K562 (cell line): Measurements from ENCODE around the gene ACBD6. TPM values are rescaled to one million over a fixed set of nuclear protein-coding genes. Genes with fewer than 3 reads are reported as not detected.

Source experiments
- ATAC-seq: fragments of 200-7000 bp; cut with Tn5 transposase; 3 replicates; pipeline ENCODE4 v1.9.1; 2020; ENCODE audit warnings: moderate library complexity
- BruUV-seq: library from RNA; stranded (reverse); fragments of 400-500 nt; replicated peaks from 2 replicates; lab custom pipeline; 2021; lab: Mats Ljungman, UMichigan
- CTCF ChIA-PET: fragments of 300-600 bp; formaldehyde crosslinking; extraction: SDS; loops from one replicate; lab custom pipeline; 2021; ENCODE audit warnings: low intra/inter-chr PET ratio; lab: Yijun Ruan, JAX
- POLR2A ChIA-PET: fragments of 300-600, 350-650 bp; sonication (Branson Sonifier 250); formaldehyde crosslinking; extraction: SDS; loops from one replicate; lab custom pipeline; 2021; ENCODE audit warnings: antibody characterized with exemption, inconsistent platforms; lab: Yijun Ruan, JAX
- DNase-seq, 4 experiments: peaks; one replicate each; pipeline versions ENCODE4 v3.0.0 to v3.0.0-alpha.2; 2011 to 2018; ENCODE audit warnings: low spot score in 3 of 4, mixed read lengths in 3 of 4; ENCODE audit errors: extremely low read depth in 1 of 4
- FAIRE-seq: peaks from 2 replicates; lab custom pipeline; 2011; peaks lifted over from hg19 to GRCh38; lab: Jason Lieb, UNC
- H2AFZ ChIP-seq: 2 replicates; pipeline ENCODE4 v1.6.0; 2011; ENCODE audit warnings: low read depth, low read length, control low read depth, inconsistent platforms
- H3K27ac ChIP-seq: fragments of 200-600 bp; 3 replicates; pipeline ENCODE4 v1.8.0; 2011; ENCODE audit warnings: low read depth, mild to moderate bottlenecking, control low read depth, inconsistent platforms, low read length, moderate library complexity, mixed read lengths; ENCODE audit errors: extremely low read depth
- H3K27me3 ChIP-seq, 2 experiments: fragments of 300-600 bp in 1 of 2; 2 replicates in 1 of 2; 3 replicates in 1 of 2; pipeline versions ENCODE4 v1.6.0 to v1.8.0; 2011; ENCODE audit warnings: inconsistent platforms in 2 of 2, low read length in 2 of 2, mild to moderate bottlenecking in 1 of 2, mixed read lengths in 1 of 2, moderate library complexity in 1 of 2; ENCODE audit not compliant: control insufficient read depth in 2 of 2, insufficient read depth in 2 of 2
- H3K36me3 ChIP-seq: fragments of 300-600 bp; 3 replicates; pipeline ENCODE4 v1.8.0; 2011; ENCODE audit warnings: mild to moderate bottlenecking, low read length, inconsistent platforms; ENCODE audit not compliant: control insufficient read depth, insufficient read depth
- H3K4me1 ChIP-seq, 2 experiments: fragments of 200-600 bp in 1 of 2; replicated peaks in 1 of 2; 2 replicates in 1 of 2; 3 replicates in 1 of 2; pipeline versions ENCODE4 v1.5.1 to v1.8.0; 2011; ENCODE audit warnings: inconsistent platforms in 2 of 2, low read length in 2 of 2, mild to moderate bottlenecking in 1 of 2, mixed read lengths in 1 of 2, moderate library complexity in 1 of 2; ENCODE audit not compliant: control insufficient read depth in 2 of 2, insufficient read depth in 2 of 2
- H3K4me2 ChIP-seq: 2 replicates; pipeline ENCODE4 v1.6.1; 2011; ENCODE audit warnings: low read length, control low read depth, inconsistent platforms, mixed read lengths; ENCODE audit not compliant: insufficient read depth
- H3K4me3 ChIP-seq: fragments of 200-600 bp; sonication (generic), shearing (Covaris generic); 2 replicates; pipeline ENCODE4 v1.5.1; 2016; ENCODE audit warnings: control low read depth, inconsistent platforms
- H3K79me2 ChIP-seq: fragments of 200-600 bp; 3 replicates; pipeline ENCODE4 v1.8.0; 2011; ENCODE audit warnings: low read length, inconsistent platforms; ENCODE audit not compliant: control insufficient read depth, insufficient read depth
- H3K9ac ChIP-seq, 2 experiments: 2 replicates each; pipeline versions ENCODE4 v1.6.0 to v1.6.1; 2011; ENCODE audit warnings: low read depth in 2 of 2, low read length in 2 of 2, control low read depth in 1 of 2, inconsistent platforms in 1 of 2, mild to moderate bottlenecking in 1 of 2, mixed read lengths in 1 of 2; ENCODE audit not compliant: insufficient read depth in 1 of 2
- H3K9me1 ChIP-seq: one replicate; pipeline ENCODE4 v1.6.0; 2011; ENCODE audit warnings: inconsistent platforms, mild to moderate bottlenecking, low read length, moderate library complexity; ENCODE audit not compliant: control insufficient read depth, insufficient read depth
- H3K9me3 ChIP-seq: replicated peaks from 2 replicates; pipeline ENCODE4 v1.5.1; 2011; ENCODE audit warnings: low read depth, low read length, inconsistent platforms; ENCODE audit not compliant: control insufficient read depth, insufficient read depth
- H4K20me1 ChIP-seq: replicated peaks from 2 replicates; pipeline ENCODE4 v1.6.1; 2011; ENCODE audit warnings: low read length, inconsistent platforms, mixed read lengths; ENCODE audit not compliant: control insufficient read depth, insufficient read depth
- C11orf30 ChIP-seq: fragments of 450-650 bp; IDR thresholded peaks from 2 replicates; pipeline ENCODE4 v1.6.1; 2016; ENCODE audit warnings: low read depth, mild to moderate bottlenecking
- CCAR2 ChIP-seq: fragments of 200-400 bp; formaldehyde crosslinking; IDR thresholded peaks from 2 replicates; pipeline ENCODE4 v1.6.1; 2017; ENCODE audit warnings: mild to moderate bottlenecking, low read depth, low read length
- EP400 ChIP-seq: fragments of 450-650 bp; IDR thresholded peaks from 2 replicates; pipeline ENCODE4 v1.6.1; 2017; ENCODE audit warnings: antibody characterized with exemption, mild to moderate bottlenecking, moderate library complexity
- NFIC ChIP-seq: fragments of 450-650 bp; IDR thresholded peaks from 2 replicates; pipeline ENCODE4 v1.6.1; 2017; ENCODE audit warnings: mild to moderate bottlenecking, inconsistent platforms
- NR0B1 ChIP-seq: fragments of 450-650 bp; IDR thresholded peaks from one replicate; pipeline ENCODE4 v1.6.1; 2018; ENCODE audit warnings: mild to moderate bottlenecking, moderate library complexity; ENCODE audit not compliant: partially characterized antibody
- NRF1 ChIP-seq, 2 experiments: fragments of 450-650 bp; IDR thresholded peaks in 1 of 2; conservative IDR thresholded peaks in 1 of 2; 2 replicates each; pipeline ENCODE4 v1.6.1; 2014; ENCODE audit warnings: mild to moderate bottlenecking in 2 of 2
- ZNF316 ChIP-seq: fragments of 450-650 bp; IDR thresholded peaks from 2 replicates; pipeline ENCODE4 v1.6.1; 2016
- ZNF324 ChIP-seq: fragments of 250-450 bp; sonication (Bioruptor Pico); IDR thresholded peaks from 2 replicates; pipeline ENCODE4 v1.4.0; 2020; ENCODE audit warnings: mild to moderate bottlenecking
- WGBS: fragments of 100-300 bp; shearing (Covaris generic); methylation state at CpG from one replicate; pipeline ENCODE4 v1.1.6; 2016; ENCODE audit warnings: low coverage, mixed read lengths; ENCODE audit not compliant: insufficient coverage; ENCODE audit errors: missing lambda C conversion rate; 5-methylcytosine and 5-hydroxymethylcytosine counted together
- in situ Hi-C: fragments of 300-500 bp; cut with MboI; formaldehyde crosslinking; loops from 4 replicates; pipeline ENCODE4 v1.15.0; 2018; ENCODE audit warnings: inconsistent platforms, mixed read lengths
- intact Hi-C: fragments of 100-400 bp; cut with micrococcal nuclease; formaldehyde crosslinking; loops from 2 replicates; pipeline ENCODE4 v1.14.2; 2022
- polyA plus RNA-seq, 8 experiments: library from polyadenylated mRNA; depleted of rRNA in 4 of 8; stranded (reverse) in 5 of 8; unstranded in 3 of 8; fragments of >200 nt; fragmentation: Nextera tagmentation in 2 of 8; fragmentation: Illumina TruSeq in 1 of 8; extraction: Ambion mirVana in 2 of 8; extraction: Trizol in 1 of 8; gene quantifications; 2 replicates each; pipeline versions ENCODE4 v1.2.1 to v1.2.3, GENCODE V29; 2011 to 2014; ENCODE audit warnings: inconsistent platforms in 1 of 8, missing spikeins in 1 of 8
- total RNA-seq, 7 experiments: library from RNA; depleted of rRNA in 6 of 7; stranded (reverse); fragments of >200 nt in 6 of 7; fragmentation: Illumina TruSeq in 2 of 7; extraction: Trizol in 2 of 7; gene quantifications; 2 replicates each; pipeline versions ENCODE4 v1.2.1 to v1.2.3, GENCODE V29; 2011 to 2021; ENCODE audit warnings: low replicate concordance in 1 of 7

ACBD6 gene
- total and polyA plus RNA-seq, 9 of the 15 experiments (the other 6 are each of a cell fraction or from before 2014, with no cell fraction given) = 16.9 to 107 (median 77.7) TPM

GRCh38 chr1:180343921-180344769, 158.2 kb downstream of the ACBD6 start:
- no TSS peak for BruUV-seq
- Histone ChIP-seq H3K36me3 (no peaks in the 10 kb centered on the region), H3K27ac (no peak overlapping the region), H3K79me2 (no peaks in the 10 kb centered on the region), H3K9me1 (no peaks in the 10 kb centered on the region), H4K20me1 (no peaks in the 10 kb centered on the region), H3K9me3 (no peaks in the 10 kb centered on the region), H3K4me3 (no peak overlapping the region), H3K4me2 (no peak overlapping the region), H3K27me3 (no peaks in the 10 kb centered on the region), H2AFZ (no peak overlapping the region), H3K9ac (no peak overlapping the region), H3K4me1 (no peaks in the 10 kb centered on the region)
- ChIA-PET POLR2A (no interaction called here), CTCF (interaction anchor here (0.6 kb wide), 1 partner anchor 123 kb away, joined by 3 read pairs; no protein-coding TSS in a partner anchor)
- TF ChIP-seq CCAR2 (no peak), NFIC (peak; percentile 40; the same call in 1 of the 2 replicates), ZNF316 (peak; percentile 17; the same call in 1 of the 2 replicates), C11orf30 (peak; percentile 18; the same call in 1 of the 2 replicates)
- in situ Hi-C loops (no loop called here), intact Hi-C loops (no loop called here)
- peak; percentile 55 for ATAC-seq
- WGBS = 96% methylated on average over 1 of the region's 1 CpG
- FAIRE-seq = no peak
- peak in 1 of 4 experiments; percentile 12 for DNase-seq

GRCh38 chr1:180327089-180327488, 175.3 kb downstream of the ACBD6 start:
- POLR2A ChIA-PET = no interaction called here
- Histone ChIP-seq H3K9me3 (no peaks in the 10 kb centered on the region), H3K4me2 (no peak overlapping the region), H3K27me3 (no peaks in the 10 kb centered on the region), H2AFZ (no peak overlapping the region), H3K79me2 (no peaks in the 10 kb centered on the region), H3K9me1 (no peaks in the 10 kb centered on the region), H3K9ac (no peak overlapping the region), H4K20me1 (no peaks in the 10 kb centered on the region), H3K4me3 (no peak overlapping the region), H3K36me3 (no peaks in the 10 kb centered on the region), H3K27ac (no peak overlapping the region), H3K4me1 (no peaks in the 10 kb centered on the region)
- no TSS peak for BruUV-seq
- no peak for ATAC-seq
- DNase-seq = no peak
- TF ChIP-seq NR0B1 = no peak
- no peak for TF ChIP-seq EP400
- no peak for TF ChIP-seq ZNF324 (CRISPR knock-in tag)
- TF ChIP-seq NRF1 (conservative IDR thresholded peaks at IDR 0.05 in 1 of 2, IDR thresholded peaks at IDR 0.05 in 1 of 2) = no peak
- in situ Hi-C loops = no loop called here
- intact Hi-C loops = no loop called here
- 94% methylated on average over 6 of the region's 6 CpGs for WGBS
- CTCF ChIA-PET = no interaction called here
- FAIRE-seq = no peak
